Measurements from ENCODE around the gene NPFF. TPM values are rescaled to one million over a fixed set of nuclear protein-coding genes. Genes with fewer than 3 reads are reported as not detected.

The NPFF gene
- total RNA-seq, 2 experiments from 2014 or later: not detected

GRCh38 chr12:53476769-53477209, 30.5 kb downstream of the NPFF start:
- Mint-ChIP-seq H3K9me3 (no peaks in the 10 kb centered on the region), H3K27me3 (no peaks in the 10 kb centered on the region), H3K27ac (peak overlapping the region; percentile 52), H3K36me3 (ENCODE audit: low read depth) (peaks cover 99% of the 10 kb centered on the region), H3K4me1 (ENCODE audit: low read depth) (peaks cover 54% of the 10 kb centered on the region), H3K4me3 (no peak overlapping the region)
- Histone ChIP-seq H3K36me3 (ENCODE audit: insufficient read depth, low read length) (peaks cover 96% of the 10 kb centered on the region), H3K4me3 (ENCODE audit: low read length) (no peak overlapping the region), H3K27ac (ENCODE audit: low read depth in 1 of 2, low read length in 2 of 2) (no peak overlapping the region), H3K4me1 (ENCODE audit: insufficient read depth, low read length) (peaks cover 11% of the 10 kb centered on the region), H3K27me3 (ENCODE audit: control insufficient read depth in 1 of 2, insufficient read depth in 2 of 2, low read length in 2 of 2) (no peaks in the 10 kb centered on the region), H3K9me3 (ENCODE audit: control insufficient read depth in 1 of 2, insufficient read depth in 1 of 2, low read length in 2 of 2) (no peaks in the 10 kb centered on the region)
- POLR2A ChIA-PET: interaction anchor here (0.7 to 4.7 kb wide), 4 partner anchors 12 to 32 kb away, joined by 4 to 31 read pairs (median 6); partner anchors contain the start of genes MAP3K12 and TARBP2
- DNase-seq: peak in 3 of 14 experiments; percentile 23 to 45 (median 37)
- TF ChIP-seq, protein P1, sequence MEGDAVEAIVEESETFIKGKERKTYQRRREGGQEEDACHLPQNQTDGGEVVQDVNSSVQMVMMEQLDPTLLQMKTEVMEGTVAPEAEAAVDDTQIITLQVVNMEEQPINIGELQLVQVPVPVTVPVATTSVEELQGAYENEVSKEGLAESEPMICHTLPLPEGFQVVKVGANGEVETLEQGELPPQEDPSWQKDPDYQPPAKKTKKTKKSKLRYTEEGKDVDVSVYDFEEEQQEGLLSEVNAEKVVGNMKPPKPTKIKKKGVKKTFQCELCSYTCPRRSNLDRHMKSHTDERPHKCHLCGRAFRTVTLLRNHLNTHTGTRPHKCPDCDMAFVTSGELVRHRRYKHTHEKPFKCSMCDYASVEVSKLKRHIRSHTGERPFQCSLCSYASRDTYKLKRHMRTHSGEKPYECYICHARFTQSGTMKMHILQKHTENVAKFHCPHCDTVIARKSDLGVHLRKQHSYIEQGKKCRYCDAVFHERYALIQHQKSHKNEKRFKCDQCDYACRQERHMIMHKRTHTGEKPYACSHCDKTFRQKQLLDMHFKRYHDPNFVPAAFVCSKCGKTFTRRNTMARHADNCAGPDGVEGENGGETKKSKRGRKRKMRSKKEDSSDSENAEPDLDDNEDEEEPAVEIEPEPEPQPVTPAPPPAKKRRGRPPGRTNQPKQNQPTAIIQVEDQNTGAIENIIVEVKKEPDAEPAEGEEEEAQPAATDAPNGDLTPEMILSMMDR (IDR thresholded peaks at IDR 0.05): peak; percentile 35
- intact Hi-C loops (cut with DNase I, micrococcal nuclease): loop anchor here in 1 of 2 experiments (2.0 kb wide), 1 partner anchor 26 kb away; no protein-coding TSS in a partner anchor
- CTCF ChIA-PET: interaction anchor here (0.8 to 3.2 kb wide), 4 partner anchors 9 to 90 kb away, joined by 3 to 14 read pairs (median 4); no protein-coding TSS in a partner anchor
- peak; percentile 31 for ATAC-seq (ENCODE audit: poor library complexity)

DNA sequence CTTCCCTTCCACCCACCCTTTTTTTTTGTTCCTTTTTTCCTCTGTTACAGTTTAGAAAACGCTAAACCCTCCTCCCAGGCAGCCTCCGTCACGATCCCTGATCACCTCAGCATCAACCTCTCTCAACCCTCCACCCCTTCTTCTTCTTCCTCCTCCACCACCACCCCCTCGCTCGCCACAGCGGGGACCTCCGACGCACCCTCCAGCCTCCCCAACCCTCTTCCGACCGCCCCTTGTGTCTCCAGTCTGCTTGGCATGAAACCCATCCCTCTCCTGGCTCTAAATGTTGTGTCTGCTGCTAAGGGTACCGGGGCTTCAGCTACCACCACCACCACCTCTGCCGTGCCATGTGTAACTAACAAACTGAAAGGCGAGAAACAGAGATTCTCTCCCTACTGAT, 32.5 kb downstream of the NPFF start:
- ChIA-PET POLR2A (interaction anchor here (0.6 to 4.7 kb wide), 6 partner anchors 14 to 241 kb away, joined by 3 to 31 read pairs (median 3); partner anchors contain the start of genes MAP3K12, SP1 and TARBP2), CTCF (interaction anchor here (0.7 to 2.2 kb wide), 5 partner anchors 12 to 191 kb away, joined by 3 to 7 read pairs (median 4); no protein-coding TSS in a partner anchor)
- Mint-ChIP-seq H3K9me3 (no peaks in the 10 kb centered on the region), H3K4me3 (peak overlapping the region; percentile 4), H3K27ac (peak overlapping the region; percentile 72), H3K36me3 (ENCODE audit: low read depth) (peaks cover 99% of the 10 kb centered on the region), H3K27me3 (no peaks in the 10 kb centered on the region), H3K4me1 (ENCODE audit: low read depth) (peaks cover 60% of the 10 kb centered on the region)
- peak in 1 of 14 experiments; percentile 23 for DNase-seq
- Histone ChIP-seq H3K36me3 (ENCODE audit: insufficient read depth, low read length) (peaks cover 99% of the 10 kb centered on the region), H3K4me3 (ENCODE audit: low read length) (no peak overlapping the region), H3K27ac (ENCODE audit: low read depth in 1 of 2, low read length in 2 of 2) (peak overlapping the region in 1 of 2 donors; percentile 0), H3K4me1 (ENCODE audit: insufficient read depth, low read length) (peaks cover 15% of the 10 kb centered on the region), H3K9me3 (ENCODE audit: control insufficient read depth in 1 of 2, insufficient read depth in 1 of 2, low read length in 2 of 2) (no peaks in the 10 kb centered on the region), H3K27me3 (ENCODE audit: control insufficient read depth in 1 of 2, insufficient read depth in 2 of 2, low read length in 2 of 2) (no peaks in the 10 kb centered on the region)
- intact Hi-C loops (cut with DNase I, micrococcal nuclease): no loop called here
- TF ChIP-seq, protein P1 (IDR thresholded peaks at IDR 0.05): no peak
- ATAC-seq (ENCODE audit: poor library complexity): peak; percentile 40

- Mint-ChIP-seq H3K9me3 (no peaks in the 10 kb centered on the region), H3K4me1 (ENCODE audit: low read depth) (peaks cover 57% of the 10 kb centered on the region), H3K4me3 (no peak overlapping the region), H3K27me3 (no peaks in the 10 kb centered on the region), H3K36me3 (ENCODE audit: low read depth) (peaks cover 99% of the 10 kb centered on the region), H3K27ac (peak overlapping the region; percentile 72)
- ChIA-PET POLR2A (interaction anchor here (0.8 to 4.7 kb wide), 4 partner anchors 11 to 52 kb away, joined by 3 to 31 read pairs (median 3); partner anchors contain the start of genes MAP3K12 and TARBP2), CTCF (interaction anchor here (1.4 to 2.4 kb wide), 4 partner anchors 8 to 35 kb away, joined by 3 to 9 read pairs (median 6); partner anchors contain the start of gene TARBP2)
- peaks cover 18% of the 10 kb centered on the region for H3K4me1 ChIP-seq (ENCODE audit: insufficient read depth, low read length)
- TF ChIP-seq, protein P1 (IDR thresholded peaks at IDR 0.05): no peak
- H3K4me3 ChIP-seq (ENCODE audit: low read length): no peak overlapping the region
- no peaks in the 10 kb centered on the region for H3K27me3 ChIP-seq (ENCODE audit: control insufficient read depth in 1 of 2, insufficient read depth in 2 of 2, low read length in 2 of 2)
- intact Hi-C loops (cut with DNase I, micrococcal nuclease): no loop called here
- DNase-seq: no peak
- peak overlapping the region in 1 of 2 donors; percentile 3 for H3K27ac ChIP-seq (ENCODE audit: low read depth in 1 of 2, low read length in 2 of 2)
- no peaks in the 10 kb centered on the region for H3K9me3 ChIP-seq (ENCODE audit: control insufficient read depth in 1 of 2, insufficient read depth in 1 of 2, low read length in 2 of 2)
- ATAC-seq (ENCODE audit: poor library complexity): no peak
- H3K36me3 ChIP-seq (ENCODE audit: insufficient read depth, low read length): peaks cover 99% of the 10 kb centered on the region
Observed at GRCh38 chr12:53474077-53474476, 33.2 kb downstream of the NPFF start.

Data from CD4-positive, alpha-beta T cell (primary cell).